PC-3 (cell line): Measurements from ENCODE around the gene FOXM1. TPM values are rescaled to one million over a fixed set of nuclear protein-coding genes. Genes with fewer than 3 reads are reported as not detected.

Experiments
- ATAC-seq: fragments of 200-7000 bp; cut with Tn5 transposase; 2 replicates; pipeline ENCODE4 v1.9.1; 2020; ENCODE audit warnings: mild to moderate bottlenecking, moderate library complexity
- BruUV-seq: library from RNA; stranded (reverse); fragments of 400-500 nt; replicated peaks from 2 replicates; lab custom pipeline; 2021; lab: Mats Ljungman, UMichigan
- CTCF ChIA-PET: fragments of 300-600 bp; sonication (Branson Sonifier 250); formaldehyde crosslinking; loops from one replicate; lab custom pipeline; 2022; ENCODE audit warnings: antibody characterized with exemption; lab: Charles Lee
- POLR2A ChIA-PET: fragments of 300-600 bp; sonication (Branson Sonifier 250); formaldehyde crosslinking; loops from one replicate; lab custom pipeline; 2022; ENCODE audit warnings: antibody characterized with exemption; ENCODE audit not compliant: unreplicated experiment; lab: Charles Lee
- DNase-seq: peaks from one replicate; pipeline ENCODE4 v3.0.0-alpha.2; 2015
- H2AFZ ChIP-seq: fragments of 300-600 bp; sonication (generic); 2 replicates; pipeline ENCODE4 v1.6.0; 2016; ENCODE audit warnings: antibody characterized with exemption, low read length
- H3F3A ChIP-seq: fragments of 300-600 bp; sonication (generic); one replicate; pipeline ENCODE4 v1.6.0; 2017; ENCODE audit warnings: antibody characterized with exemption, low read length, control low read depth, mild to moderate bottlenecking; ENCODE audit not compliant: unreplicated experiment
- H3K27ac ChIP-seq: fragments of 300-600 bp; sonication (generic); 2 replicates; pipeline ENCODE4 v1.5.1; 2016; ENCODE audit warnings: mild to moderate bottlenecking, low read length
- H3K27me3 ChIP-seq: fragments of 300-600 bp; sonication (generic); 2 replicates; pipeline ENCODE4 v1.6.1; 2016; ENCODE audit warnings: low read length, mixed read lengths
- H3K36me3 ChIP-seq: fragments of 300-600 bp; sonication (generic); 2 replicates; pipeline ENCODE4 v1.6.1; 2016; ENCODE audit warnings: low read depth, mixed run types, low read length, mixed read lengths
- H3K4me1 ChIP-seq: fragments of 300-600 bp; sonication (generic); 2 replicates; pipeline ENCODE4 v1.5.1; 2016; ENCODE audit warnings: low read length; ENCODE audit not compliant: insufficient read depth
- H3K4me2 ChIP-seq: fragments of 300-600 bp; sonication (generic); 2 replicates; pipeline ENCODE4 v1.6.0; 2016; ENCODE audit warnings: low read length
- H3K4me3 ChIP-seq: fragments of 300-600 bp; sonication (generic); 2 replicates; pipeline ENCODE4 v1.5.1; 2016; ENCODE audit warnings: mild to moderate bottlenecking, low read length, mixed read lengths
- H3K79me2 ChIP-seq: fragments of 300-600 bp; sonication (generic); 2 replicates; pipeline ENCODE4 v1.6.1; 2017; ENCODE audit warnings: low read length, mixed read lengths
- H3K9ac ChIP-seq: fragments of 300-600 bp; sonication (generic); 2 replicates; pipeline ENCODE4 v1.6.0; 2016; ENCODE audit warnings: mild to moderate bottlenecking, low read length
- H3K9me2 ChIP-seq: fragments of 300-600 bp; sonication (generic); replicated peaks from 2 replicates; pipeline ENCODE4 v1.6.1; 2016; ENCODE audit warnings: mixed run types, low read length, mixed read lengths
- H3K9me3 ChIP-seq: fragments of 300-600 bp; sonication (generic); 2 replicates; pipeline ENCODE4 v1.6.1; 2016; ENCODE audit warnings: low read length, mixed read lengths
- H4K20me1 ChIP-seq: fragments of 300-600 bp; sonication (generic); 2 replicates; pipeline ENCODE4 v1.6.1; 2016; ENCODE audit warnings: low read length, mixed read lengths
- EZH2 ChIP-seq: fragments of 300-600 bp; sonication (generic); IDR thresholded peaks from one replicate; pipeline ENCODE4 v1.6.1; 2017; ENCODE audit warnings: antibody characterized with exemption, mild to moderate bottlenecking, low read length; ENCODE audit not compliant: unreplicated experiment
- EZH2phosphoT487 ChIP-seq: fragments of 300-600 bp; sonication (generic); IDR thresholded peaks from 2 replicates; pipeline ENCODE4 v1.6.1; 2018; ENCODE audit warnings: mild to moderate bottlenecking, antibody characterized with exemption, low read length, borderline replicate concordance
- intact Hi-C: fragments of 100-400 bp; cut with micrococcal nuclease; formaldehyde crosslinking; loops from 2 replicates; pipeline ENCODE4 v1.9.0; 2023
- total RNA-seq: library from RNA; depleted of rRNA; stranded (reverse); fragments of >200 nt; gene quantifications from 2 replicates; pipeline ENCODE4 v1.2.3, GENCODE V29; 2014
- TF ChIP-seq, protein P1 (sequence below): fragments of 300-600 bp; sonication (generic); conservative IDR thresholded peaks from 2 replicates; pipeline ENCODE4 v1.5.1; 2017; ENCODE audit warnings: antibody characterized with exemption, low read depth, mild to moderate bottlenecking, low read length

FOXM1 gene
- total RNA-seq, 1 experiment from 2014 or later, result 71.4 TPM

DNA sequence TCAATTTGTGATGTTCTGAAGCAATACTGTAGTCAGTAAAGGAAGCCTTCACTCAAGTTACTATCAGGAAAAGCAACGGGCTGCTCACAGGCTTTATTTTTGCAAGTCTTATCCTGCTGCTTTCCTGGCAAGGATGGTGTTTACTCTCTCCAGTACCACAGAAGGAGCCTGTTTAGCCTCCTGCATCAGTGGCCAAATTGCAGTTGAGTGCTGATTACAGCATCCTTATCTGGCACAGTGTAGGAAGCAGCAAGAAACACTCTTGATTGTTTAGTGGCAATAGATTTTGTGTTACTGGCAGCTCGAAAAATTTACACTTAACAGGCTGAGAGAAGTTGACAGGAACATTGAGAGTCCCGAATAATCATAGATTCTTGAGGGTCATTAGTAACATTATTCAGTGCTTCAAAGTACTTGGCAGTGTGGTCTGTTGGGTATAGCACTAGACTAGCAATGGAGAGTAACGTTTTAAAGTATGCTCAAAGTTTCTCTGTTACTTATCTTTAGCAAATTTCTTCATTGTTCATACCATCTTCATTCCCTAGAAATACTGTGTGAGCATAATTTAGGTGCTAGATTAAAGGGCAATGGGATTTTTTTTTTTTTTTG lies 25.4 kb upstream of the FOXM1 start:
- H3K27ac ChIP-seq, result no peak overlapping the region

GRCh38 chr12:2900642-2901041 lies 23.7 kb upstream of the FOXM1 start:
- Histone ChIP-seq H3K27me3 (no peaks in the 10 kb centered on the region), H2AFZ (no peak overlapping the region), H3K4me2 (no peak overlapping the region), H3K79me2 (peaks cover 28% of the 10 kb centered on the region), H3K36me3 (no peaks in the 10 kb centered on the region), H3K4me3 (no peak overlapping the region), H3K9me3 (no peaks in the 10 kb centered on the region), H3K27ac (no peak overlapping the region), H4K20me1 (no peaks in the 10 kb centered on the region), H3K9ac (no peak overlapping the region), H3F3A (no peaks in the 10 kb centered on the region), H3K4me1 (no peaks in the 10 kb centered on the region), H3K9me2 (no peaks in the 10 kb centered on the region)
- ATAC-seq (no peak), DNase-seq (no peak)
- CTCF ChIA-PET, result no interaction called here
- TF ChIP-seq EZH2phosphoT487, result no peak
- no peak for TF ChIP-seq EZH2
- TF ChIP-seq, protein P1, sequence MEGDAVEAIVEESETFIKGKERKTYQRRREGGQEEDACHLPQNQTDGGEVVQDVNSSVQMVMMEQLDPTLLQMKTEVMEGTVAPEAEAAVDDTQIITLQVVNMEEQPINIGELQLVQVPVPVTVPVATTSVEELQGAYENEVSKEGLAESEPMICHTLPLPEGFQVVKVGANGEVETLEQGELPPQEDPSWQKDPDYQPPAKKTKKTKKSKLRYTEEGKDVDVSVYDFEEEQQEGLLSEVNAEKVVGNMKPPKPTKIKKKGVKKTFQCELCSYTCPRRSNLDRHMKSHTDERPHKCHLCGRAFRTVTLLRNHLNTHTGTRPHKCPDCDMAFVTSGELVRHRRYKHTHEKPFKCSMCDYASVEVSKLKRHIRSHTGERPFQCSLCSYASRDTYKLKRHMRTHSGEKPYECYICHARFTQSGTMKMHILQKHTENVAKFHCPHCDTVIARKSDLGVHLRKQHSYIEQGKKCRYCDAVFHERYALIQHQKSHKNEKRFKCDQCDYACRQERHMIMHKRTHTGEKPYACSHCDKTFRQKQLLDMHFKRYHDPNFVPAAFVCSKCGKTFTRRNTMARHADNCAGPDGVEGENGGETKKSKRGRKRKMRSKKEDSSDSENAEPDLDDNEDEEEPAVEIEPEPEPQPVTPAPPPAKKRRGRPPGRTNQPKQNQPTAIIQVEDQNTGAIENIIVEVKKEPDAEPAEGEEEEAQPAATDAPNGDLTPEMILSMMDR, result no peak
- no TSS peak for BruUV-seq
- POLR2A ChIA-PET, result interaction anchor here (0.6 kb wide), 1 partner anchor 25 kb away, joined by 20 read pairs; no protein-coding TSS in a partner anchor
- intact Hi-C loops, result no loop called here

More for the DNA sequence above, 25.4 kb upstream of the FOXM1 start:
- H3K79me2 ChIP-seq, result peaks cover 18% of the 10 kb centered on the region; the same call in 1 of the 2 replicates
- no peak overlapping the region for H2AFZ ChIP-seq
- TF ChIP-seq EZH2, result no peak
- TF ChIP-seq EZH2phosphoT487, result no peak
- TF ChIP-seq, protein P1, result no peak
- H3K4me3 ChIP-seq, result no peak overlapping the region
- POLR2A ChIA-PET, result no interaction called here
- H3K9me3 ChIP-seq, result no peaks in the 10 kb centered on the region
- no peak overlapping the region for H3K4me2 ChIP-seq
- no peaks in the 10 kb centered on the region for H3K36me3 ChIP-seq
- H3K4me1 ChIP-seq, result no peaks in the 10 kb centered on the region
- CTCF ChIA-PET, result no interaction called here
- no peaks in the 10 kb centered on the region for H4K20me1 ChIP-seq
- intact Hi-C loops, result no loop called here
- no peaks in the 10 kb centered on the region for H3K9me2 ChIP-seq
- no peaks in the 10 kb centered on the region for H3K27me3 ChIP-seq
- no peak overlapping the region for H3K9ac ChIP-seq
- DNase-seq (no peak), ATAC-seq (no peak)
- no peaks in the 10 kb centered on the region for H3F3A ChIP-seq
- no TSS peak for BruUV-seq

DNA sequence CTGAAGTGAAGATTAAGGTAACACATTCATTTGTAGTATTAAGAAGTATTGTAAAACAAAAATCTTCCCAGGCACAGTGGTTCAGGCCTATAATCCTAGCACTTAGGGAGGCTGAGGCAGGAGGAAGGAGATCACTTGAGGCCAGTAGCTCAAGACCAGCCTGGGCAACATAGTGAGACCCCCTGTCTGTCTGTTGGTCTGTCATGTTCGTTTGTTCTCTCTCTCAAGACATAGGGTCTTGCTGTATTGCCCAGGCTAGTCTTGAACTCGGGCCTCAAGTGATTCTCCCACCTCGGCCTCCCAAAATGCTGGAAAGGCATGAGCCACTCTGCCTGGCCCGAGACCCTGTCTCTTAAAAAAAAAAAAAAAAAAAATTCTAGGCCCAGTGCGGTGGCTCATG lies 20.4 kb upstream of the FOXM1 start:
- CTCF ChIA-PET, result no interaction called here

More for the DNA sequence above, 20.4 kb upstream of the FOXM1 start:
- no peaks in the 10 kb centered on the region for H4K20me1 ChIP-seq
- no peak overlapping the region for H3K9ac ChIP-seq
- no peaks in the 10 kb centered on the region for H3K9me3 ChIP-seq
- TF ChIP-seq EZH2phosphoT487 (no peak), EZH2 (no peak)
- TF ChIP-seq, protein P1, result no peak
- H3K79me2 ChIP-seq, result peaks cover 47% of the 10 kb centered on the region
- BruUV-seq, result no TSS peak
- no peaks in the 10 kb centered on the region for H3K9me2 ChIP-seq
- intact Hi-C loops, result no loop called here
- H3K27me3 ChIP-seq, result no peaks in the 10 kb centered on the region
- no peak overlapping the region for H2AFZ ChIP-seq
- H3K36me3 ChIP-seq, result no peaks in the 10 kb centered on the region
- peaks cover 7% of the 10 kb centered on the region for H3K4me1 ChIP-seq
- DNase-seq (no peak), ATAC-seq (no peak)
- POLR2A ChIA-PET, result no interaction called here
- no peaks in the 10 kb centered on the region for H3F3A ChIP-seq
- H3K4me2 ChIP-seq, result no peak overlapping the region
- H3K27ac ChIP-seq, result no peak overlapping the region
- H3K4me3 ChIP-seq, result no peak overlapping the region
